PFSK-1 (cell line): ENCODE results near the gene ZNF212.

ENCODE experiments used
- SIN3A ChIP-seq: IDR thresholded peaks from 2 replicates; pipeline ENCODE4 v1.6.1; 2012; ENCODE audit warnings: mild to moderate bottlenecking, low read length, moderate library complexity, borderline replicate concordance; ENCODE audit not compliant: insufficient read depth
- TAF1 ChIP-seq: IDR thresholded peaks from 2 replicates; pipeline ENCODE4 v1.6.1; 2012; ENCODE audit warnings: low read length, control low read depth, borderline replicate concordance; ENCODE audit not compliant: insufficient read depth
- TF ChIP-seq, protein P1 (sequence below), 2 experiments: IDR thresholded peaks; 2 replicates each; pipeline versions ENCODE4 v1.6.1 to v1.8.0; 2011 to 2012; ENCODE audit warnings: low read depth in 2 of 2, low read length in 2 of 2, control low read depth in 1 of 2, inconsistent platforms in 1 of 2, mild to moderate bottlenecking in 1 of 2, moderate library complexity in 1 of 2; ENCODE audit not compliant: insufficient read depth in 1 of 2

DNA sequence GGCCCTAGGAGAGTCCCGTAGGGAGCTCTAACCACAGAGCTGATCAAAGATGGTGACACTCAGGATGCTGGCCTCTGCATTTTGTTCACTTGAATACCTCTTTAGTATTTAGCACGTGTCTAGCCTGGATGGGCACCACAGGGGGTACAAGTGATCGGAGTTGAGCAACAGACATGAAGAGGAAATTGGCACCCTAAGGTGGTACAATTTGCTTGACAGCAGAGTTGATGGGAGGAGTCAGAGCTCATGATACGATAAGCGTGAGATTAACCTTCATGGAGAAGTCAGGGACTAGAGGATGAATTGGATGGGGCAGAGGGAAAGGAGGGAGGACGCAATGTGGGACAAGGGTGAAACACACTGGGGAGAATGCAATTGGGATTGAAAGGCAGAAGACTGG lies 9.9 kb upstream of the ZNF212 start:
- TF ChIP-seq, protein P1, sequence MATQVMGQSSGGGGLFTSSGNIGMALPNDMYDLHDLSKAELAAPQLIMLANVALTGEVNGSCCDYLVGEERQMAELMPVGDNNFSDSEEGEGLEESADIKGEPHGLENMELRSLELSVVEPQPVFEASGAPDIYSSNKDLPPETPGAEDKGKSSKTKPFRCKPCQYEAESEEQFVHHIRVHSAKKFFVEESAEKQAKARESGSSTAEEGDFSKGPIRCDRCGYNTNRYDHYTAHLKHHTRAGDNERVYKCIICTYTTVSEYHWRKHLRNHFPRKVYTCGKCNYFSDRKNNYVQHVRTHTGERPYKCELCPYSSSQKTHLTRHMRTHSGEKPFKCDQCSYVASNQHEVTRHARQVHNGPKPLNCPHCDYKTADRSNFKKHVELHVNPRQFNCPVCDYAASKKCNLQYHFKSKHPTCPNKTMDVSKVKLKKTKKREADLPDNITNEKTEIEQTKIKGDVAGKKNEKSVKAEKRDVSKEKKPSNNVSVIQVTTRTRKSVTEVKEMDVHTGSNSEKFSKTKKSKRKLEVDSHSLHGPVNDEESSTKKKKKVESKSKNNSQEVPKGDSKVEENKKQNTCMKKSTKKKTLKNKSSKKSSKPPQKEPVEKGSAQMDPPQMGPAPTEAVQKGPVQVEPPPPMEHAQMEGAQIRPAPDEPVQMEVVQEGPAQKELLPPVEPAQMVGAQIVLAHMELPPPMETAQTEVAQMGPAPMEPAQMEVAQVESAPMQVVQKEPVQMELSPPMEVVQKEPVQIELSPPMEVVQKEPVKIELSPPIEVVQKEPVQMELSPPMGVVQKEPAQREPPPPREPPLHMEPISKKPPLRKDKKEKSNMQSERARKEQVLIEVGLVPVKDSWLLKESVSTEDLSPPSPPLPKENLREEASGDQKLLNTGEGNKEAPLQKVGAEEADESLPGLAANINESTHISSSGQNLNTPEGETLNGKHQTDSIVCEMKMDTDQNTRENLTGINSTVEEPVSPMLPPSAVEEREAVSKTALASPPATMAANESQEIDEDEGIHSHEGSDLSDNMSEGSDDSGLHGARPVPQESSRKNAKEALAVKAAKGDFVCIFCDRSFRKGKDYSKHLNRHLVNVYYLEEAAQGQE (IDR thresholded peaks at IDR 0.05; ENCODE audit: insufficient read depth in 1 of 2, low read depth in 2 of 2, low read length in 2 of 2) = no peak
- TF ChIP-seq SIN3A (no peak), TAF1 (no peak)
